HCT116 (cell line): ENCODE data around the gene CTSZ. TPM values are rescaled to one million over a fixed set of nuclear protein-coding genes. Genes with fewer than 3 reads are reported as not detected.

Experiments
- ATAC-seq: fragments of 200-7000 bp; cut with Tn5 transposase; 2 replicates; pipeline ENCODE4 v1.9.1; 2020; ENCODE audit warnings: mild to moderate bottlenecking, moderate library complexity
- BruUV-seq: library from RNA; stranded (reverse); fragments of 400-500 nt; replicated peaks from 2 replicates; lab custom pipeline; 2021; lab: Mats Ljungman, UMichigan
- CTCF ChIA-PET: fragments of 300-600 bp; sonication (Branson Sonifier 250); formaldehyde crosslinking; loops from one replicate; lab custom pipeline; 2021; ENCODE audit warnings: antibody characterized with exemption; lab: Charles Lee
- POLR2A ChIA-PET: fragments of 300-600, 350-600 bp; sonication (Branson Sonifier 250); formaldehyde crosslinking; loops from one replicate; lab custom pipeline; 2021; ENCODE audit warnings: antibody characterized with exemption; lab: Charles Lee
- RAD21 ChIA-PET, 2 experiments: fragments of 300-600 bp; sonication (Branson Sonifier 250); formaldehyde crosslinking; loops; one replicate each; lab custom pipeline; 2023; ENCODE audit warnings: low total read pairs in 2 of 2; ENCODE audit not compliant: uncharacterized antibody in 2 of 2, unreplicated experiment in 2 of 2, low non-redundant PET in 1 of 2; lab: Charles Lee
- DNase-seq: peaks from one replicate; pipeline ENCODE4 v3.0.0-alpha.2; 2010; ENCODE audit warnings: low read depth, low spot score
- H2AFZ ChIP-seq: fragments of 200-600 bp; shearing (Covaris generic), sonication (generic); 2 replicates; pipeline ENCODE4 v1.6.1; 2017; ENCODE audit warnings: low read depth, mixed run types, mixed read lengths, antibody characterized with exemption, low read length; ENCODE audit not compliant: poor library complexity, severe bottlenecking
- H3K27ac ChIP-seq: 2 replicates; pipeline ENCODE4 v1.5.1; 2012; ENCODE audit warnings: low read depth, low read length
- H3K27me3 ChIP-seq: fragments of 200-600 bp; sonication (generic); 2 replicates; pipeline ENCODE4 v1.6.1; 2016; ENCODE audit warnings: mixed run types, low read length, mixed read lengths; ENCODE audit not compliant: insufficient read depth
- H3K36me3 ChIP-seq, 2 experiments: fragments of 200-500 bp in 1 of 2; fragments of 200-600 bp in 1 of 2; sonication (Bioruptor generic) in 1 of 2; sonication (generic) in 1 of 2; 2 replicates each; pipeline versions ENCODE4 v1.5.1 to v1.6.1; 2014 to 2016; ENCODE audit warnings: low read length in 2 of 2, inconsistent platforms in 1 of 2, mixed read lengths in 1 of 2, mixed run types in 1 of 2; ENCODE audit not compliant: insufficient read depth in 2 of 2, control insufficient read depth in 1 of 2
- H3K4me1 ChIP-seq, 2 experiments: fragments of 200-600 bp in 1 of 2; sonication (generic) in 1 of 2; 2 replicates each; pipeline versions ENCODE4 v1.5.1 to v1.6.1; 2012 to 2017; ENCODE audit warnings: low read length in 2 of 2, inconsistent platforms in 1 of 2, mild to moderate bottlenecking in 1 of 2, mixed read lengths in 1 of 2, mixed run types in 1 of 2, moderate library complexity in 1 of 2; ENCODE audit not compliant: insufficient read depth in 2 of 2, control insufficient read depth in 1 of 2
- H3K4me2 ChIP-seq: fragments of 200-600 bp; sonication (generic); 2 replicates; pipeline ENCODE4 v1.6.1; 2017; ENCODE audit warnings: mixed run types, low read length, mixed read lengths
- H3K4me3 ChIP-seq, 2 experiments: fragments of 200-600 bp in 1 of 2; sonication (generic) in 1 of 2; replicated peaks in 1 of 2; 2 replicates each; pipeline ENCODE4 v1.5.1; 2011 to 2016; ENCODE audit warnings: low read length in 2 of 2, control low read depth in 1 of 2, low read depth in 1 of 2, mild to moderate bottlenecking in 1 of 2, mixed read lengths in 1 of 2, mixed run types in 1 of 2
- H3K79me2 ChIP-seq: fragments of 200-600 bp; sonication (generic); 2 replicates; pipeline ENCODE4 v1.6.1; 2017; ENCODE audit warnings: mild to moderate bottlenecking, mixed run types, low read length, moderate library complexity, mixed read lengths; ENCODE audit not compliant: insufficient read depth
- H3K9ac ChIP-seq: fragments of 200-600 bp; sonication (generic); 2 replicates; pipeline ENCODE4 v1.6.1; 2016; ENCODE audit warnings: low read length, mixed read lengths
- H3K9me2 ChIP-seq: fragments of 200-600 bp; sonication (generic), shearing (Covaris generic); 2 replicates; pipeline ENCODE4 v1.6.1; 2017; ENCODE audit warnings: mixed run types, mild to moderate bottlenecking, moderate library complexity; ENCODE audit not compliant: insufficient read depth
- H3K9me3 ChIP-seq, 2 experiments: fragments of 200-500 bp in 1 of 2; fragments of 200-600 bp in 1 of 2; sonication (Bioruptor generic) in 1 of 2; sonication (generic) in 1 of 2; 2 replicates each; pipeline ENCODE4 v1.6.1; 2014 to 2017; ENCODE audit warnings: low read length in 2 of 2, mixed read lengths in 2 of 2, inconsistent platforms in 1 of 2, low read depth in 1 of 2, mild to moderate bottlenecking in 1 of 2, mixed run types in 1 of 2, moderate library complexity in 1 of 2; ENCODE audit not compliant: control insufficient read depth in 1 of 2, insufficient read depth in 1 of 2
- H4K20me1 ChIP-seq: fragments of 200-600 bp; sonication (generic), shearing (Covaris generic); 2 replicates; pipeline ENCODE4 v1.6.1; 2017; ENCODE audit warnings: mixed run types, mild to moderate bottlenecking, moderate library complexity; ENCODE audit not compliant: insufficient read depth
- CBX3 ChIP-seq: IDR thresholded peaks from 2 replicates; pipeline ENCODE4 v1.6.1; 2012; ENCODE audit warnings: low read depth
- CEBPB ChIP-seq: IDR thresholded peaks from 2 replicates; pipeline ENCODE4 v1.6.1; 2012; ENCODE audit warnings: low read depth
- CTCF ChIP-seq, 3 experiments: fragments of 200-600 bp in 1 of 3; sonication (generic) in 1 of 3; IDR thresholded peaks in 2 of 3; conservative IDR thresholded peaks in 1 of 3; 2 replicates each; pipeline ENCODE4 v1.5.1; 2012 to 2017; ENCODE audit warnings: low read depth in 2 of 3, low read length in 2 of 3, antibody characterized with exemption in 1 of 3, borderline replicate concordance in 1 of 3, control low read depth in 1 of 3, mild to moderate bottlenecking in 1 of 3, mixed read lengths in 1 of 3, mixed run types in 1 of 3, moderate library complexity in 1 of 3; ENCODE audit not compliant: insufficient read depth in 1 of 3
- ELF1 ChIP-seq: IDR thresholded peaks from 2 replicates; pipeline ENCODE4 v1.6.1; 2012; ENCODE audit warnings: low read depth, borderline replicate concordance
- EZH2 ChIP-seq: fragments of 200-600 bp; sonication (generic); IDR thresholded peaks from 2 replicates; pipeline ENCODE4 v1.6.1; 2017; ENCODE audit warnings: antibody characterized with exemption, mixed run types
- POLR2AphosphoS5 ChIP-seq: IDR thresholded peaks from 2 replicates; pipeline ENCODE4 v1.6.1; 2011; ENCODE audit warnings: mild to moderate bottlenecking, low read depth, low read length, moderate library complexity
- RAD21 ChIP-seq: IDR thresholded peaks from 2 replicates; pipeline ENCODE4 v1.6.1; 2012; ENCODE audit warnings: low read depth, mild to moderate bottlenecking
- SRF ChIP-seq: IDR thresholded peaks from 2 replicates; pipeline ENCODE4 v1.6.1; 2012; ENCODE audit warnings: low read depth
- TCF7L2 ChIP-seq: IDR thresholded peaks from 2 replicates; pipeline ENCODE4 v1.7.0; 2011; ENCODE audit warnings: borderline replicate concordance, inconsistent platforms; ENCODE audit not compliant: insufficient read depth, insufficient read length; ENCODE audit errors: extremely low read depth
- YY1 ChIP-seq: IDR thresholded peaks from 2 replicates; pipeline ENCODE4 v1.6.1; 2011; ENCODE audit warnings: low read length, low read depth, moderate library complexity, mild to moderate bottlenecking; ENCODE audit not compliant: insufficient replicate concordance; ENCODE audit errors: extremely low read depth
- intact Hi-C: fragments of 100-400 bp; cut with micrococcal nuclease; formaldehyde crosslinking; loops from 2 replicates; pipeline ENCODE4 v1.10.0; 2022
- total RNA-seq: library from RNA; stranded (reverse); gene quantifications from one replicate; pipeline ENCODE4 v1.2.1, GENCODE V29; 2021; ENCODE audit not compliant: unreplicated experiment
- TF ChIP-seq, protein P1 (sequence below): IDR thresholded peaks from 2 replicates; pipeline ENCODE4 v1.6.1; 2012

The CTSZ gene
- total RNA-seq, 1 experiment from 2014 or later = 100 TPM

- Histone ChIP-seq H3K4me2 (no peak overlapping the region), H3K4me1 (no peaks in the 10 kb centered on the region), H3K27me3 (no peaks in the 10 kb centered on the region), H3K9me2 (no peaks in the 10 kb centered on the region), H3K27ac (no peak overlapping the region), H2AFZ (no peak overlapping the region), H3K36me3 (peaks cover 34 to 64% of the 10 kb centered on the region in 2 experiments), H3K4me3 (no peak overlapping the region), H4K20me1 (peaks cover 28% of the 10 kb centered on the region; the same call in 1 of the 2 replicates), H3K79me2 (peaks cover 55% of the 10 kb centered on the region), H3K9me3 (no peaks in the 10 kb centered on the region), H3K9ac (no peak overlapping the region)
- intact Hi-C loops = no loop called here
- POLR2A ChIA-PET = no interaction called here
- CTCF ChIA-PET = no interaction called here
- no TSS peak for BruUV-seq
- ATAC-seq (no peak), DNase-seq (no peak)
- RAD21 ChIA-PET = no interaction called here
- TF ChIP-seq SRF (no peak), CTCF (IDR thresholded peaks at IDR 0.05 in 2 of 3, conservative IDR thresholded peaks at IDR 0.05 in 1 of 3; ENCODE audit: borderline replicate concordance in 1 of 3, insufficient read depth in 1 of 3, low read depth in 2 of 3, low read length in 2 of 3) (no peak), POLR2AphosphoS5 (no peak), ELF1 (no peak), EZH2 (no peak), CBX3 (no peak)
- TF ChIP-seq, protein P1, sequence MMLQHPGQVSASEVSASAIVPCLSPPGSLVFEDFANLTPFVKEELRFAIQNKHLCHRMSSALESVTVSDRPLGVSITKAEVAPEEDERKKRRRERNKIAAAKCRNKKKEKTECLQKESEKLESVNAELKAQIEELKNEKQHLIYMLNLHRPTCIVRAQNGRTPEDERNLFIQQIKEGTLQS = no peak
These were observed 18.0 kb upstream of the CTSZ start for GRCh38 chr20:59025086-59025485.

DNA sequence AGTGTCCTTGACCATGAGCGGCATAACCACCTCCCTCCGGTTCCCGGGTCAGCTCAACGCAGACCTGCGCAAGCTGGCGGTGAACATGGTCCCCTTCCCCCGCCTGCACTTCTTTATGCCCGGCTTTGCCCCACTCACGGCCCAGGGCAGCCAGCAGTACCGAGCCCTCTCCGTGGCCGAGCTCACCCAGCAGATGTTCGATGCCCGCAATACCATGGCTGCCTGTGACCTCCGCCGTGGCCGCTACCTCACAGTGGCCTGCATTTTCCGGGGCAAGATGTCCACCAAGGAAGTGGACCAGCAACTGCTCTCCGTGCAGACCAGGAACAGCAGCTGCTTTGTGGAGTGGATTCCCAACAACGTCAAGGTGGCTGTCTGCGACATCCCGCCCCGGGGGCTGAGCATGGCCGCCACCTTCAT is 17.1 kb upstream of the CTSZ start:
- Histone ChIP-seq H3K9ac (no peak overlapping the region), H3K27ac (no peak overlapping the region), H3K4me3 (no peak overlapping the region), H3K79me2 (peaks cover 45% of the 10 kb centered on the region), H3K27me3 (no peaks in the 10 kb centered on the region), H3K9me3 (no peaks in the 10 kb centered on the region), H4K20me1 (peaks cover 22% of the 10 kb centered on the region; the same call in 1 of the 2 replicates), H3K4me1 (no peaks in the 10 kb centered on the region), H3K9me2 (no peaks in the 10 kb centered on the region), H3K4me2 (no peak overlapping the region), H3K36me3 (peaks cover 26 to 55% of the 10 kb centered on the region in 2 experiments), H2AFZ (no peak overlapping the region)
- intact Hi-C loops = no loop called here
- ATAC-seq = no peak
- ChIA-PET POLR2A (interaction anchor here (1.3 kb wide), 1 partner anchor 8 kb away, joined by 4 read pairs; the partner anchor contains the start of gene ATP5F1E), CTCF (no interaction called here), RAD21 (no interaction called here)
- BruUV-seq = no TSS peak
- TF ChIP-seq RAD21 (no peak), TCF7L2 (no peak), CBX3 (no peak), ELF1 (no peak), CEBPB (no peak), YY1 (no peak)
- TF ChIP-seq, protein P1 = no peak
- no peak for DNase-seq
